ENCODE measurements around the gene SAG.

The SAG gene

GRCh38 chr2:233270366-233270765, 37.2 kb upstream of the SAG start:
- Histone ChIP-seq H3K9me3 (ENCODE audit: control insufficient read depth in 1 of 2, low read length in 2 of 2) (no peaks in the 10 kb centered on the region), H3K36me3 (ENCODE audit: control insufficient read depth in 1 of 2, insufficient read depth in 2 of 2, low read length in 2 of 2) (peaks cover 75 to 83% of the 10 kb centered on the region in 2 donors), H3K27me3 (ENCODE audit: low read depth, low read length) (no peaks in the 10 kb centered on the region), H3K4me3 (ENCODE audit: low read depth in 1 of 2, low read length in 2 of 2) (no peak overlapping the region), H3K4me1 (ENCODE audit: control insufficient read depth in 1 of 2, insufficient read depth in 2 of 2, low read length in 2 of 2) (no peaks in the 10 kb centered on the region), H3K27ac (ENCODE audit: low read length) (no peak overlapping the region)

- no peaks in the 10 kb centered on the region for H3K4me1 ChIP-seq (ENCODE audit: control insufficient read depth in 1 of 2, insufficient read depth in 2 of 2, low read length in 2 of 2)
- H3K27me3 ChIP-seq (ENCODE audit: low read depth, low read length), result no peaks in the 10 kb centered on the region
- H3K27ac ChIP-seq (ENCODE audit: low read length), result no peak overlapping the region
- peaks cover 77 to 83% of the 10 kb centered on the region in 2 donors for H3K36me3 ChIP-seq (ENCODE audit: control insufficient read depth in 1 of 2, insufficient read depth in 2 of 2, low read length in 2 of 2)
- no peaks in the 10 kb centered on the region for H3K9me3 ChIP-seq (ENCODE audit: control insufficient read depth in 1 of 2, low read length in 2 of 2)
- H3K4me3 ChIP-seq (ENCODE audit: low read depth in 1 of 2, low read length in 2 of 2), result no peak overlapping the region
These were observed 36.7 kb upstream of the SAG start for GRCh38 chr2:233270951-233271350.

- H3K36me3 ChIP-seq (ENCODE audit: control insufficient read depth in 1 of 2, insufficient read depth in 2 of 2, low read length in 2 of 2), result peaks cover 75 to 83% of the 10 kb centered on the region in 2 donors
- H3K27me3 ChIP-seq (ENCODE audit: low read depth, low read length), result no peaks in the 10 kb centered on the region
- H3K4me1 ChIP-seq (ENCODE audit: control insufficient read depth in 1 of 2, insufficient read depth in 2 of 2, low read length in 2 of 2), result no peaks in the 10 kb centered on the region
- no peak overlapping the region for H3K27ac ChIP-seq (ENCODE audit: low read length)
- H3K9me3 ChIP-seq (ENCODE audit: control insufficient read depth in 1 of 2, low read length in 2 of 2), result no peaks in the 10 kb centered on the region
- no peak overlapping the region for H3K4me3 ChIP-seq (ENCODE audit: low read depth in 1 of 2, low read length in 2 of 2)
These were observed 35.9 kb upstream of the SAG start for GRCh38 chr2:233271693-233272092.

- Histone ChIP-seq H3K27ac (ENCODE audit: low read length) (no peak overlapping the region), H3K4me3 (ENCODE audit: low read depth in 1 of 2, low read length in 2 of 2) (no peak overlapping the region), H3K9me3 (ENCODE audit: control insufficient read depth in 1 of 2, low read length in 2 of 2) (no peaks in the 10 kb centered on the region), H3K27me3 (ENCODE audit: low read depth, low read length) (no peaks in the 10 kb centered on the region), H3K4me1 (ENCODE audit: control insufficient read depth in 1 of 2, insufficient read depth in 2 of 2, low read length in 2 of 2) (no peaks in the 10 kb centered on the region), H3K36me3 (ENCODE audit: control insufficient read depth in 1 of 2, insufficient read depth in 2 of 2, low read length in 2 of 2) (peaks cover 76 to 84% of the 10 kb centered on the region in 2 donors)
These were observed 34.5 kb upstream of the SAG start for GRCh38 chr2:233273120-233273519.

- no peak overlapping the region for H3K4me3 ChIP-seq (ENCODE audit: low read depth in 1 of 2, low read length in 2 of 2)
- no peaks in the 10 kb centered on the region for H3K27me3 ChIP-seq (ENCODE audit: low read depth, low read length)
- H3K36me3 ChIP-seq (ENCODE audit: control insufficient read depth in 1 of 2, insufficient read depth in 2 of 2, low read length in 2 of 2), result peaks cover 78 to 79% of the 10 kb centered on the region in 2 donors
- H3K9me3 ChIP-seq (ENCODE audit: control insufficient read depth in 1 of 2, low read length in 2 of 2), result no peaks in the 10 kb centered on the region
- peaks cover 3 to 5% of the 10 kb centered on the region in 2 donors for H3K4me1 ChIP-seq (ENCODE audit: control insufficient read depth in 1 of 2, insufficient read depth in 2 of 2, low read length in 2 of 2)
- H3K27ac ChIP-seq (ENCODE audit: low read length), result no peak overlapping the region
These were observed 32.4 kb upstream of the SAG start for GRCh38 chr2:233275223-233275622.

- H3K27me3 ChIP-seq (ENCODE audit: low read depth, low read length), result no peaks in the 10 kb centered on the region
- H3K9me3 ChIP-seq (ENCODE audit: control insufficient read depth in 1 of 2, low read length in 2 of 2), result no peaks in the 10 kb centered on the region
- H3K27ac ChIP-seq (ENCODE audit: low read length), result no peak overlapping the region
- H3K4me1 ChIP-seq (ENCODE audit: control insufficient read depth in 1 of 2, insufficient read depth in 2 of 2, low read length in 2 of 2), result peaks cover 5 to 8% of the 10 kb centered on the region in 2 donors
- no peak overlapping the region for H3K4me3 ChIP-seq (ENCODE audit: low read depth in 1 of 2, low read length in 2 of 2)
- peaks cover 76 to 80% of the 10 kb centered on the region in 2 donors for H3K36me3 ChIP-seq (ENCODE audit: control insufficient read depth in 1 of 2, insufficient read depth in 2 of 2, low read length in 2 of 2)
These were observed 28.7 kb upstream of the SAG start for GRCh38 chr2:233278921-233279320.

GRCh38 chr2:233280114-233280693, 27.4 kb upstream of the SAG start:
- H3K27ac ChIP-seq (ENCODE audit: low read length), result no peak overlapping the region

GRCh38 chr2:233281553-233281952, 26.1 kb upstream of the SAG start:
- H3K36me3 ChIP-seq (ENCODE audit: control insufficient read depth in 1 of 2, insufficient read depth in 2 of 2, low read length in 2 of 2), result peaks cover 66 to 71% of the 10 kb centered on the region in 2 donors
- H3K27ac ChIP-seq (ENCODE audit: low read length), result no peak overlapping the region
- peaks cover 5 to 8% of the 10 kb centered on the region in 2 donors for H3K4me1 ChIP-seq (ENCODE audit: control insufficient read depth in 1 of 2, insufficient read depth in 2 of 2, low read length in 2 of 2)
- H3K27me3 ChIP-seq (ENCODE audit: low read depth, low read length), result no peaks in the 10 kb centered on the region
- H3K9me3 ChIP-seq (ENCODE audit: control insufficient read depth in 1 of 2, low read length in 2 of 2), result no peaks in the 10 kb centered on the region
- no peak overlapping the region for H3K4me3 ChIP-seq (ENCODE audit: low read depth in 1 of 2, low read length in 2 of 2)

More at GRCh38 chr2:233280114-233280693, 27.4 kb upstream of the SAG start:
- Histone ChIP-seq H3K27me3 (ENCODE audit: low read depth, low read length) (no peaks in the 10 kb centered on the region), H3K9me3 (ENCODE audit: control insufficient read depth in 1 of 2, low read length in 2 of 2) (no peaks in the 10 kb centered on the region), H3K36me3 (ENCODE audit: control insufficient read depth in 1 of 2, insufficient read depth in 2 of 2, low read length in 2 of 2) (peaks cover 71 to 72% of the 10 kb centered on the region in 2 donors), H3K4me1 (ENCODE audit: control insufficient read depth in 1 of 2, insufficient read depth in 2 of 2, low read length in 2 of 2) (peaks cover 5 to 8% of the 10 kb centered on the region in 2 donors), H3K4me3 (ENCODE audit: low read depth in 1 of 2, low read length in 2 of 2) (no peak overlapping the region)

- Histone ChIP-seq H3K36me3 (ENCODE audit: control insufficient read depth in 1 of 2, insufficient read depth in 2 of 2, low read length in 2 of 2) (peaks cover 70 to 71% of the 10 kb centered on the region in 2 donors), H3K27me3 (ENCODE audit: low read depth, low read length) (no peaks in the 10 kb centered on the region), H3K4me1 (ENCODE audit: control insufficient read depth in 1 of 2, insufficient read depth in 2 of 2, low read length in 2 of 2) (peaks cover 5 to 8% of the 10 kb centered on the region in 2 donors), H3K4me3 (ENCODE audit: low read depth in 1 of 2, low read length in 2 of 2) (no peak overlapping the region), H3K27ac (ENCODE audit: low read length) (no peak overlapping the region), H3K9me3 (ENCODE audit: control insufficient read depth in 1 of 2, low read length in 2 of 2) (no peaks in the 10 kb centered on the region)
These were observed 25.5 kb upstream of the SAG start for GRCh38 chr2:233281992-233282603.

GRCh38 chr2:233285921-233286320, 21.7 kb upstream of the SAG start:
- H3K36me3 ChIP-seq (ENCODE audit: control insufficient read depth in 1 of 2, insufficient read depth in 2 of 2, low read length in 2 of 2), result peaks cover 52 to 74% of the 10 kb centered on the region in 2 donors
- H3K9me3 ChIP-seq (ENCODE audit: control insufficient read depth in 1 of 2, low read length in 2 of 2), result no peaks in the 10 kb centered on the region
- no peak overlapping the region for H3K27ac ChIP-seq (ENCODE audit: low read length)
- H3K27me3 ChIP-seq (ENCODE audit: low read depth, low read length), result no peaks in the 10 kb centered on the region
- no peaks in the 10 kb centered on the region for H3K4me1 ChIP-seq (ENCODE audit: control insufficient read depth in 1 of 2, insufficient read depth in 2 of 2, low read length in 2 of 2)
- no peak overlapping the region for H3K4me3 ChIP-seq (ENCODE audit: low read depth in 1 of 2, low read length in 2 of 2)

GRCh38 chr2:233287871-233288270, 19.7 kb upstream of the SAG start:
- H3K27ac ChIP-seq (ENCODE audit: low read length), result no peak overlapping the region
- H3K9me3 ChIP-seq (ENCODE audit: control insufficient read depth in 1 of 2, low read length in 2 of 2), result no peaks in the 10 kb centered on the region
- H3K4me1 ChIP-seq (ENCODE audit: control insufficient read depth in 1 of 2, insufficient read depth in 2 of 2, low read length in 2 of 2), result no peaks in the 10 kb centered on the region
- H3K27me3 ChIP-seq (ENCODE audit: low read depth, low read length), result no peaks in the 10 kb centered on the region
- peaks cover 56 to 76% of the 10 kb centered on the region in 2 donors for H3K36me3 ChIP-seq (ENCODE audit: control insufficient read depth in 1 of 2, insufficient read depth in 2 of 2, low read length in 2 of 2)
- H3K4me3 ChIP-seq (ENCODE audit: low read depth in 1 of 2, low read length in 2 of 2), result no peak overlapping the region

- H3K9me3 ChIP-seq (ENCODE audit: control insufficient read depth in 1 of 2, low read length in 2 of 2), result no peaks in the 10 kb centered on the region
- peaks cover 61 to 76% of the 10 kb centered on the region in 2 donors for H3K36me3 ChIP-seq (ENCODE audit: control insufficient read depth in 1 of 2, insufficient read depth in 2 of 2, low read length in 2 of 2)
- no peak overlapping the region for H3K27ac ChIP-seq (ENCODE audit: low read length)
- no peak overlapping the region for H3K4me3 ChIP-seq (ENCODE audit: low read depth in 1 of 2, low read length in 2 of 2)
- no peaks in the 10 kb centered on the region for H3K27me3 ChIP-seq (ENCODE audit: low read depth, low read length)
- no peaks in the 10 kb centered on the region for H3K4me1 ChIP-seq (ENCODE audit: control insufficient read depth in 1 of 2, insufficient read depth in 2 of 2, low read length in 2 of 2)
These were observed 19.0 kb upstream of the SAG start for GRCh38 chr2:233288663-233289062.

Measured in muscle layer of duodenum (tissue), 2 donors.